Mammary epithelial cell (primary cell): ENCODE results near the gene THOP1.

ENCODE experiments used
- EZH2 ChIP-seq: IDR thresholded peaks from 2 replicates; pipeline ENCODE4 v1.6.1; 2012; ENCODE audit warnings: low read length, inconsistent platforms, borderline replicate concordance
- TF ChIP-seq, protein P1 (sequence below), 2 donors: IDR thresholded peaks in 1 of 2; conservative IDR thresholded peaks in 1 of 2; 2 replicates each; pipeline ENCODE4 v1.5.1; 2011 to 2012; ENCODE audit warnings: inconsistent platforms in 2 of 2, low read length in 2 of 2, mild to moderate bottlenecking in 2 of 2, control low read depth in 1 of 2, low read depth in 1 of 2; ENCODE audit not compliant: insufficient read depth in 1 of 2; ENCODE audit errors: extremely low read depth in 1 of 2

DNA sequence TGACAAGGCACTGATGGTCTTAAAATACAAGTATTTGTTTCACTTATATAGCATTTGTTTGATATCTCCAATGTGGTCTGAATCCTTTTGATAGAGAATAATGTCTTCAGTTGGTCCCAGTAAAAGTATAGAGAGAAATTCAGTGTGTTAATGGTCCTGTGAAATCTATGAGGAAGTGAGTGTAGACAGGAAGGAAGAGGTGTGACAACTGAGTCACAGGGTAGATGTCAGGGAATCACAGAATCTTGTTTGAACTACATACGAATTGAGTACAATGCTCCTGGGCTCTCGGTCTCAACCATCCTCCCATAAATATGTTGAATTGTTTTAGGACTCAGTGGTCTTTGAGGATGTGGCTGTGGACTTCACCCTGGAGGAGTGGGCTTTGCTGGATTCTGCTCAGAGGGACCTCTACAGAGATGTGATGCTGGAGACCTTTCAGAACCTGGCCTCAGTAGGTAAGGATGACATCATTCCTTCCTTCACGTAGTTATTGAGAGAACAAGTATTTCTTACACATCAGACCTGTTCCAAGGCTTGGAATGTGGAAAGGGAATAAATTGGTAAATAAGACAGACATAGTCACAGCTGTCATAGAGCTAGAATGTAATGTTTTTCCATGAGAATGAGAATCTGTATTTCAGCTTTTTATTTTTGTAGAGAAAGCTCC, 65.1 kb downstream of the THOP1 start:
- TF ChIP-seq EZH2: no peak
- TF ChIP-seq, protein P1, sequence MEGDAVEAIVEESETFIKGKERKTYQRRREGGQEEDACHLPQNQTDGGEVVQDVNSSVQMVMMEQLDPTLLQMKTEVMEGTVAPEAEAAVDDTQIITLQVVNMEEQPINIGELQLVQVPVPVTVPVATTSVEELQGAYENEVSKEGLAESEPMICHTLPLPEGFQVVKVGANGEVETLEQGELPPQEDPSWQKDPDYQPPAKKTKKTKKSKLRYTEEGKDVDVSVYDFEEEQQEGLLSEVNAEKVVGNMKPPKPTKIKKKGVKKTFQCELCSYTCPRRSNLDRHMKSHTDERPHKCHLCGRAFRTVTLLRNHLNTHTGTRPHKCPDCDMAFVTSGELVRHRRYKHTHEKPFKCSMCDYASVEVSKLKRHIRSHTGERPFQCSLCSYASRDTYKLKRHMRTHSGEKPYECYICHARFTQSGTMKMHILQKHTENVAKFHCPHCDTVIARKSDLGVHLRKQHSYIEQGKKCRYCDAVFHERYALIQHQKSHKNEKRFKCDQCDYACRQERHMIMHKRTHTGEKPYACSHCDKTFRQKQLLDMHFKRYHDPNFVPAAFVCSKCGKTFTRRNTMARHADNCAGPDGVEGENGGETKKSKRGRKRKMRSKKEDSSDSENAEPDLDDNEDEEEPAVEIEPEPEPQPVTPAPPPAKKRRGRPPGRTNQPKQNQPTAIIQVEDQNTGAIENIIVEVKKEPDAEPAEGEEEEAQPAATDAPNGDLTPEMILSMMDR (conservative IDR thresholded peaks at IDR 0.05 in 1 of 2, IDR thresholded peaks at IDR 0.05 in 1 of 2; ENCODE audit: extremely low read depth in 1 of 2, insufficient read depth in 1 of 2, low read depth in 1 of 2, low read length in 2 of 2): no peak
